Measurements from ENCODE around the gene GBE1.

GRCh38 chr3:81696090-81696489 lies 65.4 kb downstream of the GBE1 start:
- TF ChIP-seq, protein P1, sequence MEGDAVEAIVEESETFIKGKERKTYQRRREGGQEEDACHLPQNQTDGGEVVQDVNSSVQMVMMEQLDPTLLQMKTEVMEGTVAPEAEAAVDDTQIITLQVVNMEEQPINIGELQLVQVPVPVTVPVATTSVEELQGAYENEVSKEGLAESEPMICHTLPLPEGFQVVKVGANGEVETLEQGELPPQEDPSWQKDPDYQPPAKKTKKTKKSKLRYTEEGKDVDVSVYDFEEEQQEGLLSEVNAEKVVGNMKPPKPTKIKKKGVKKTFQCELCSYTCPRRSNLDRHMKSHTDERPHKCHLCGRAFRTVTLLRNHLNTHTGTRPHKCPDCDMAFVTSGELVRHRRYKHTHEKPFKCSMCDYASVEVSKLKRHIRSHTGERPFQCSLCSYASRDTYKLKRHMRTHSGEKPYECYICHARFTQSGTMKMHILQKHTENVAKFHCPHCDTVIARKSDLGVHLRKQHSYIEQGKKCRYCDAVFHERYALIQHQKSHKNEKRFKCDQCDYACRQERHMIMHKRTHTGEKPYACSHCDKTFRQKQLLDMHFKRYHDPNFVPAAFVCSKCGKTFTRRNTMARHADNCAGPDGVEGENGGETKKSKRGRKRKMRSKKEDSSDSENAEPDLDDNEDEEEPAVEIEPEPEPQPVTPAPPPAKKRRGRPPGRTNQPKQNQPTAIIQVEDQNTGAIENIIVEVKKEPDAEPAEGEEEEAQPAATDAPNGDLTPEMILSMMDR (IDR thresholded peaks at IDR 0.05) = no peak
- TF ChIP-seq POLR2AphosphoS5 (IDR thresholded peaks at IDR 0.05) = no peak

Data from sigmoid colon (tissue), 4 donors.